Renal pelvis (tissue), 3 donors: ENCODE data around the gene UIMC1. TPM values are rescaled to one million over a fixed set of nuclear protein-coding genes. Genes with fewer than 3 reads are reported as not detected.

Experiments used
- polyA plus RNA-seq, 3 donors: library from polyadenylated mRNA; unstranded; fragments of 120-200 nt; gene quantifications; one replicate each; pipeline ENCODE4 v1.2.1, GENCODE V29; 2013; ENCODE audit not compliant: insufficient read length in 3 of 3

The UIMC1 gene
- polyA plus RNA-seq, 3 donors, result 37.0 to 47.0 (median 38.8) TPM

Other genes starting within 250 kb of the UIMC1 start
- gene UNC5A, start 196.2 kb downstream of the UIMC1 start, polyA plus RNA-seq, result under 1 TPM; 0.13 to 0.43 (median 0.34) TPM
- gene HK3, start 107.4 kb downstream of the UIMC1 start, polyA plus RNA-seq, result under 1 TPM; 0.37 to 0.99 (median 0.73) TPM
- gene ZNF346, start 15.9 kb upstream of the UIMC1 start, polyA plus RNA-seq, result 10 to 100 TPM; 21.6 to 33.2 (median 27.5) TPM
- 100 to 1,000 TPM in 2 of 3 donors, 10 to 100 TPM in 1; 87.4 to 103 (median 101) TPM for gene FGFR4, start 80.1 kb upstream of the UIMC1 start, polyA plus RNA-seq
- gene NSD1, start 127.0 kb upstream of the UIMC1 start, polyA plus RNA-seq, result 10 to 100 TPM; 62.9 to 70.0 (median 68.5) TPM